HEK293T (cell line): ENCODE measurements around the gene ITSN1.

Experiments
- CTCF ChIA-PET: fragments of 350-600 bp; formaldehyde crosslinking; extraction: SDS; loops from one replicate; lab custom pipeline; 2021; ENCODE audit warnings: antibody characterized with exemption, inconsistent platforms; lab: Yijun Ruan, JAX
- POLR2A ChIA-PET: fragments of 350-600 bp; formaldehyde crosslinking; extraction: SDS; loops from one replicate; lab custom pipeline; 2020; ENCODE audit warnings: antibody characterized with exemption, inconsistent platforms; lab: Yijun Ruan, JAX
- DNase-seq: peaks from one replicate; pipeline ENCODE4 v3.0.0; 2012; ENCODE audit warnings: mixed read lengths; ENCODE audit errors: extremely low spot score
- ARNT ChIP-seq: fragments of 450-650 bp; IDR thresholded peaks from 2 replicates; pipeline ENCODE4 v1.6.1; 2017; ENCODE audit warnings: mild to moderate bottlenecking
- BHLHE40 ChIP-seq: fragments of 450-650 bp; IDR thresholded peaks from 2 replicates; pipeline ENCODE4 v1.6.1; 2016; ENCODE audit warnings: mild to moderate bottlenecking, moderate library complexity, borderline replicate concordance
- CTBP1 ChIP-seq: fragments of 450-650 bp; IDR thresholded peaks from 2 replicates; pipeline ENCODE4 v1.6.1; 2016; ENCODE audit warnings: borderline replicate concordance
- ELF4 ChIP-seq: fragments of 450-650 bp; IDR thresholded peaks from 2 replicates; pipeline ENCODE4 v1.6.1; 2017; ENCODE audit warnings: antibody characterized with exemption
- FOXA1 ChIP-seq: fragments of 450-650 bp; IDR thresholded peaks from 2 replicates; pipeline ENCODE4 v1.6.1; 2016; ENCODE audit warnings: mild to moderate bottlenecking
- FOXK2 ChIP-seq: fragments of 450-650 bp; IDR thresholded peaks from 2 replicates; pipeline ENCODE4 v1.6.1; 2016; ENCODE audit warnings: mild to moderate bottlenecking
- FOXM1 ChIP-seq: fragments of 450-650 bp; IDR thresholded peaks from 2 replicates; pipeline ENCODE4 v1.6.1; 2017; ENCODE audit warnings: mild to moderate bottlenecking, borderline replicate concordance
- HDGF ChIP-seq: fragments of 450-650 bp; IDR thresholded peaks from 2 replicates; pipeline ENCODE4 v1.6.1; 2017; ENCODE audit warnings: antibody characterized with exemption, borderline replicate concordance
- L3MBTL2 ChIP-seq: fragments of 450-650 bp; conservative IDR thresholded peaks from 2 replicates; pipeline ENCODE4 v1.6.1; 2016; ENCODE audit warnings: mild to moderate bottlenecking
- LEF1 ChIP-seq: fragments of 450-650 bp; IDR thresholded peaks from 2 replicates; pipeline ENCODE4 v1.6.1; 2017; ENCODE audit warnings: mild to moderate bottlenecking, borderline replicate concordance
- NFRKB ChIP-seq: fragments of 450-650 bp; IDR thresholded peaks from 2 replicates; pipeline ENCODE4 v1.6.1; 2016; ENCODE audit warnings: mild to moderate bottlenecking, moderate library complexity
- PKNOX1 ChIP-seq: fragments of 450-650 bp; IDR thresholded peaks from 2 replicates; pipeline ENCODE4 v1.6.1; 2016
- SP1 ChIP-seq: fragments of 450-650 bp; IDR thresholded peaks from 2 replicates; pipeline ENCODE4 v1.6.1; 2017
- SUZ12 ChIP-seq: fragments of 450-650 bp; IDR thresholded peaks from 2 replicates; pipeline ENCODE4 v1.6.1; 2016; ENCODE audit warnings: mild to moderate bottlenecking
- TARDBP ChIP-seq: fragments of 450-650 bp; IDR thresholded peaks from 2 replicates; pipeline ENCODE4 v1.6.1; 2016
- ZNF384 ChIP-seq: fragments of 450-650 bp; IDR thresholded peaks from 2 replicates; pipeline ENCODE4 v1.6.1; 2016

The ITSN1 gene

GRCh38 chr21:33750017-33750416 is 107.7 kb downstream of the ITSN1 start:
- POLR2A ChIA-PET: no interaction called here
- no peak for DNase-seq
- CTCF ChIA-PET: no interaction called here
- TF ChIP-seq SUZ12: no peak
- TF ChIP-seq PKNOX1: no peak
- no peak for TF ChIP-seq HDGF
- no peak for TF ChIP-seq ZNF384
- no peak for TF ChIP-seq FOXM1
- no peak for TF ChIP-seq NFRKB
- no peak for TF ChIP-seq BHLHE40
- TF ChIP-seq SP1: no peak
- TF ChIP-seq TARDBP: no peak
- no peak for TF ChIP-seq CTBP1
- TF ChIP-seq L3MBTL2: no peak
- TF ChIP-seq FOXA1: no peak
- no peak for TF ChIP-seq FOXK2
- TF ChIP-seq LEF1: no peak
- TF ChIP-seq ELF4: no peak
- TF ChIP-seq ARNT: no peak

- no peak for DNase-seq
- CTCF ChIA-PET: no interaction called here
- POLR2A ChIA-PET: no interaction called here
- no peak for TF ChIP-seq TARDBP
- TF ChIP-seq LEF1: no peak
- no peak for TF ChIP-seq PKNOX1
- no peak for TF ChIP-seq SUZ12
- no peak for TF ChIP-seq FOXK2
Measured at GRCh38 chr21:33751120-33751519, 108.8 kb downstream of the ITSN1 start.

- ChIA-PET POLR2A (no interaction called here), CTCF (no interaction called here)
- no peak for DNase-seq
- TF ChIP-seq NFRKB (no peak), BHLHE40 (no peak), FOXM1 (no peak)
Measured at GRCh38 chr21:33751533-33751932, 109.2 kb downstream of the ITSN1 start.

- ChIA-PET CTCF (interaction anchor here (0.7 kb wide), 1 partner anchor 50 kb away, joined by 3 read pairs; no protein-coding TSS in a partner anchor), POLR2A (no interaction called here)
- DNase-seq: no peak
- TF ChIP-seq FOXM1: no peak
- no peak for TF ChIP-seq TARDBP
- no peak for TF ChIP-seq CTBP1
- TF ChIP-seq HDGF: no peak
- no peak for TF ChIP-seq ZNF384
- TF ChIP-seq SUZ12: no peak
- TF ChIP-seq LEF1: no peak
- no peak for TF ChIP-seq ARNT
- no peak for TF ChIP-seq BHLHE40
- TF ChIP-seq ELF4: no peak
- no peak for TF ChIP-seq SP1
- no peak for TF ChIP-seq FOXK2
- no peak for TF ChIP-seq L3MBTL2
- TF ChIP-seq PKNOX1: no peak
- TF ChIP-seq NFRKB: no peak
- TF ChIP-seq FOXA1: no peak
Measured at GRCh38 chr21:33752260-33752659, 110.0 kb downstream of the ITSN1 start.

GRCh38 chr21:33753886-33754285 is 111.6 kb downstream of the ITSN1 start:
- DNase-seq: no peak
- TF ChIP-seq FOXA1: no peak
- no peak for TF ChIP-seq ELF4
- no peak for TF ChIP-seq BHLHE40
- no peak for TF ChIP-seq TARDBP
- no peak for TF ChIP-seq NFRKB
- no peak for TF ChIP-seq FOXK2
- no peak for TF ChIP-seq L3MBTL2
- TF ChIP-seq PKNOX1: no peak
- TF ChIP-seq SP1: no peak
- no peak for TF ChIP-seq FOXM1
- no peak for TF ChIP-seq SUZ12
- TF ChIP-seq LEF1: no peak
- no peak for TF ChIP-seq ARNT
- POLR2A ChIA-PET: no interaction called here
- CTCF ChIA-PET: no interaction called here

- POLR2A ChIA-PET: no interaction called here
- CTCF ChIA-PET: no interaction called here
- TF ChIP-seq ARNT (no peak), HDGF (no peak), FOXA1 (no peak), ELF4 (no peak), SP1 (no peak), FOXK2 (no peak), PKNOX1 (no peak)
- no peak for DNase-seq
Measured at GRCh38 chr21:33754481-33754880, 112.2 kb downstream of the ITSN1 start.
